HG03469 (cell line): ENCODE results near the gene PLEKHM1.

ENCODE experiments used
- ATAC-seq: cut with Tn5 transposase; IDR thresholded peaks from one replicate; pipeline ENCODE4 v1.9.1; 2021; ENCODE audit warnings: mild to moderate bottlenecking, moderate library complexity, moderate number of reproducible peaks; ENCODE audit not compliant: unreplicated experiment

PLEKHM1 gene

DNA sequence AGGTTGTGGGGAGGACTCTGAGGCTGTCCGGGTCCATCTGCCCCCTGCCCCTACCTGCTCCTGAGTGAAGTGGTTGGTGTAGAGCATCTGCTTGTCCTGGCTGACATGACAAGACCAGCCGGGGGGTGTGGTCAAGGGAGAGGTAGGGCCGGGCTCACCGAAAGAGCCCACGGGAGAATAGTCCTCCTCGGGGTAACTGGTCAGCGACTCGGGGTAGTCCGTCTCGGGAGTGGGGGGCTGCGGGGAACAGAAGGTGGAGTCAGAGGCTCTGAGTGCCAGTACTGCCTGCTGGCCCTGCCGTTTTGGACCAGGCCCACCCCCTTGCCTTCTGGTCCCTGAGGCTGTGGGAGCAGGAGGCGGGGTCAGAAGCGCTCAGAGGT is 85.7 kb downstream of the PLEKHM1 start:
- no peak for ATAC-seq

DNA sequence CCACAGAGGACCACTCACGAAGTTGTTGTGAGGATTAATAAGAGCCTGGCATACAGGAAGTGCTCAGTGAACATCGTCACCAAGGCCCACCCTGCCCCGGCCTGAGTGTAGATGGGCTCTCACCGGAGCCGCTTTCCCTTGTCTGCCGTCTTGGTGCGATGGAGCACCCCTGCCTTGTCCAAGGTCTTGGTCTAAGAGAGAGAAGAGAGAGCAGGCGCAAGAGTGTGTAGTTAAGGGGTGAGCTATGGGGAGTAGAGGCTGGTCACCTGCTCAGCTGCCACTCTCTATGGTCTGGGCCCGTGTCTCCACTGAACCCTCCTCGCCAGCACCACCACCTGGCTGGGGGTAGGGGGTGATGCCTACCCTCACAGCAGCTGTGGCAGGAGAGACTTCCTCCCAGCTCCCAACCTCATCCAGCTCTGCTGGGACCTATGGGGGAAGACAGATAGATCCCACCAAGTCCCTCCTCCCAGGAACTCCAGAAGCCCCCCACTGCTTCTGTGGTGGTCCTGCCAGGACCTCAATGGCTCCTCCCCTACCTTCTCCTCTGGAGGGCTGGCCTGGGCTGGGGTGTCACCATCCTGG is 86.5 kb downstream of the PLEKHM1 start:
- ATAC-seq = no peak

DNA sequence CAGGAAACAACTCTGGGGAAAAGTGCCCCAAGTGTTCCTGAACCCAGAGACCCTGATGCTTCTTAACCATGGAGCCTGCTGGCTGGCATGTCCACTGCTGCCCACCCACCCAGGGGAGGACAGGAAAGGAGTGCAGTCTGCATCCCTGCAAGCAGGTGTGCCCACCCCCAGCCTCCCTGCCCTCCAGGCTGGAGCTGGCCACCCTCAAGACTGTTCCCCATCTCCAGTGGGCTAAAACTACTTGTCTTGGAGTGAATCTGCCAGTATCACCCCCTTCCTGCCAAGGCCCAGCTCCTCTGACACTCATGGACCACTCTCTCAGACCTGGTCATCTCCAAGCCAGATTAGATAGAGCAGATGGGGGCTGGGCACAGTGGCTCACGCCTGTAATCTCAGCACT is 87.6 kb downstream of the PLEKHM1 start:
- ATAC-seq = no peak

DNA sequence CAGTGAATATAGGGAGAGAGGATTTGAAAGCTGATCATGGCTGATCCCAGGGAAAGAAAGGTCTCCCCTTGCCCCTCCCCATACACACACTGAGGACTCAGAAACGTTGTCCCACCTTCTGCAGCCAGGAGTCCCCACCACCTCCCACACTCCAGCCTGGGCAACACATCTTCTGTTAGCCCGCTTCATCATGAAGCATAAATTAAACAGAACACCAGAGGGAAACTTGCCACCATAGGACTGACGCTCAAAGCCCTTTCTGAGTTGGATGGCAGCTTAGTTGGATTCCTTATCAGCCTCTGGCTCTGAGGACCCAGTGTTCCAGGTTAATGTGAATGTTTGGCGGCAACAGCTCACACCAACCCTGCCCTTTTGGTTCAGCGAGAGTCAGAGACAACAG is 91.7 kb downstream of the PLEKHM1 start:
- ATAC-seq = no peak

DNA sequence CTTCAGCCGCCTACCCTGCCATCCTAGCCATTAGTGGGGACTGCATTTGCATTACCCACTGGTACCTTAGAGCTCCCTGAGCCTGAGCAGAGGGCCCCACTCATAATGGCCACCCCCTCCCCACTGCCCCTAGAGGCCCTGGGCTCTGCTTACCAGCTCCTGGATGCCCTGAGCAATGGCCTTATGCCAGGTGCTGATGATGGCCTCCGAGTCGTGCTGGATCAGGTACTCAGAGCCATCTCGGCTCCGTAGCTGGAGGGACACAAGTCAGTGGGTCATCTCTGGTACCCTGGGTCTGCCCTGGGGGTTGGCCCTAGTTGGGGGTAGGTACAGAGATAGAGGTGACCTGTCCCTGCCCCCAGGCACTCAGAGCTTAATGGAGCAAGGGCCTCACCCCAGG is 92.7 kb downstream of the PLEKHM1 start:
- ATAC-seq = no peak

DNA sequence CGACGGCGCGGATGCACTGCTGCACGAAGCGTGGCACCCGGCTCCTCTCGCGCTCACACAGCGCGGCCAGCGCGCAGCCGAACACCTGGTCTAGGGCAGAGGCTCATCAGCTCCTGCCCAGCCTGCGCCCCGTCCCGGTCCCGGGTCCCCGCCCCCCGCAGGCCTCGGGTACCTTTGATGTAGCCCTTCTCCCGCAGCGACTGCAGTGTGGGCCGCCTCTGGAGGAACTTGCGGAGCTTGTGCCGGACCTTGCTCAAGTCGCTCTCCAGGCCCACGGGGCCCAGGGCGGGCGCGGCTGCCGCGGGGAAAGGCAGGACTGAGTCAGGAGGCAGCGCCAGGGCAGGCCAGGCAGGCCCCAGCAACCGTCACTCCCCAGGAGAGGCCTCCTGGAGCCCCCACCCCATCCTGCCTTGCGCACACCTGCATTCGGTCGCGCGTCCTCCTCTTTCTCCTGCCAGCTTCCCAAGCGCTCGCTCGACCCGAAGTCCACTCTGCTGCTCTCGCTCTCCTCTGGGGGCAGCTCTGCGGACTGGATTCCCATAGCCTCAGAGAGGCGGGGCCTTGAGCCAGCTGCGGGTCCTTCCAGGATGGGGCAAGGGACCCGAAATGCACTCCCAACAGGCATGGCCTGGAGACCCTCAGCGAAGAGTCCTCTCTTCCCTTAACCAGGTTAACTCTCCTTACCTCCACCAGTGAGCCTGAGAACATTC is 93.9 kb downstream of the PLEKHM1 start:
- ATAC-seq = no peak

DNA sequence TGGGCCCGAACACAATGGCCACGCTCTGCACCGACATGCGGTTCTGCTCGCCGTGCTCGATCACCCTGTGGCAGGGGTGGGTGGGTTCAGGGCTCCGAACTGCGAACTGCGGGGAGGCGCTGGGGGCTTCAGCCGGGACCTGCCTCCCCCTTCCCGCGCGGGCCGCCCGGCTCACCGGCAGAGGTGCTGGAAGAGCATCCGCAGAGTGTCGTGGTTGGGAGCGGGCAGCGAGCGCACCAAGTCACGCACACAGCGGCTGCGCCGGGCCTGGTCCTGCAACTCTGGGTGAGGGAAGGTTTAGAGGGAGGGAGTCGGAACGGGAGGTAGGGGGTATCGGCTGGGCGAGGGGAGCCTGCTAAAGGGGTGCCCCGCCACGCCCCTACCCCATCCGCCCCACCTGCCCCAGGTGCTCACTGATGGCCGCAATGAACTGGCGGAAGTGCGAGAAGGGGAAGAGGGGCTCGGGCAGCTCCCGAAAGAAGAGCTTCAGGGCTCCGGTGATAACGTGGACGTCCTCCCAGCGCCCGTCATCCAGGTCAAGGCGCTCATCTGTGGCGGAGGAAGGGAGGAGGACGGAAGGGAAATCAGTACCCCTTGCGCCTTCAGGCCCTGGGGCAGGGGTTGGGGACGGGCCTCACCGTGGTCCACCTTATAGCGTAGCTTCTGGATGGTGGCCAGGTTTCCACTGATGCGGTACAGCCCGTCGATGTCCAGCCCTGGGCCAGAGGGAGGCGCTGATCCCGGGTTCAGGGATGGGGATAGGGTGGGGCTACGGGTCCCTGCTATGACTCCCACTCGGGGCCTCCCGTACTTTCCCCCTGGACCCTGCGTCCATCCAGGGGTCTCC is 94.7 kb downstream of the PLEKHM1 start:
- ATAC-seq = no peak

DNA sequence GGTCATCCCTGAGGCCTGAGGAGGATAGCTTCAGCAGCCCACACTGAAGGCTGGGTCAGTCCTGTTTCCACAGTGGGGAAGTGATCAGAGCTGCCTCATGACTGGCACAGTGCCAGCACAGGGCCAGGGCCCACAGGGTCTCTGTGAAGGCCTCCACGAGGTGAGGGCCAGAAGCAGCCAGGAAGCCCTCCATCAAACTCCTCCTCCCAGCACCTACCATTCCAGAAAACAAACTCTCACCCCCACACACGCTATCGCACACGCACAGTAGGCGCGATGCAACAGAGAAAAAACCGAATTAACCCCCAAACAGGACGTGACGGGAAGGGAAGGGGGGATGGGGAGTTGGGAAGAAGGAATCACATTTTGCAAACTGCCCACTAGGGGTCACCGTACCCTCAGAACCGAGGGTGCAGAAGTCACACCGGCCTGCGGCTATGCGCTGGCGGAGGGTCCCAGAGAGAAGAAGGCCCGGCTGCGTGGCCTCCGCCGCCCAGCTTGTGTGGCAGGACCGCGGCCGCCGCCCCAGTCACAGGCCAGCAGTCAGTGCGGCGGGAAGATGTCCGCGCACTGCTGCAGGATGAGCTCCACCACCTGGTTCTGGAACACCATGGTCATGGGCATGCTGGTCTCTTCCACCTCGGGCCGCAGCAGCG is 95.5 kb downstream of the PLEKHM1 start:
- no peak for ATAC-seq

DNA sequence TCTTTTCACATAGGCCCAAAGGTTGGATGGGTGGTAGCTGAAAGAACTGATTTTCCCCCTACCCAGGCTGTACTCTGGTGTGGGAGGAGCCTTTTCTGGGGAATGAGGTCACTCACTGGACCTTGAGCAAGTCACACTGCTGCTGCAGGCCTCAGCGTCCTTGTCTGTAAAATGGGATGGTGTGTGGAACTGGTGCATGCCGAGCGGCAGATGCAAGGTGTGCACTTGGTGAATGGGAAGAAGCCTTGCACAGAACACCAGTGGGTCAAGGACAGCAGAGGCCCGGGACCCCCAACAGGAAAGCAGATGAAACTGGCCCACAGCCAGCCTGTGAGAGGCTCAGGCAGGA is 96.0 kb downstream of the PLEKHM1 start:
- no peak for ATAC-seq

DNA sequence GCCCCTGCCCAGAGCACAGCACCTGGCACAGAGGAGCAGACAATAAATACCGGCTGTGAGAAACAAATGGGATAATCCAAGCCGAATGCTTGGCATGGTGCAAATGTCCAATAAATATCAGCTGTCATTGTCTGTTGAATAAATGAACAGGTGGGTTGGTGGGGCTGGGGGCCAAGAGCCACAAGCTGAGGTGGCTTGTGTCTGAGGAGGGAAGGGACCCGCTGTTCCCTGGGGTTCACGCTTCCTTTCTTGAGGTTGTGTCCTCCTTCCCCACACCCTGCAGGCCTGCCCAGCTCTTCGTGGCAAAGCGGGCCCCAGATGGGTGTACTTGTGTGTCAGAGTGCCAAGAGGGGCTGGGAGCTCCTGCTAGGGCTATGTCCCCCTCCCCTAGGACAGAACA is 96.4 kb downstream of the PLEKHM1 start:
- ATAC-seq = no peak

DNA sequence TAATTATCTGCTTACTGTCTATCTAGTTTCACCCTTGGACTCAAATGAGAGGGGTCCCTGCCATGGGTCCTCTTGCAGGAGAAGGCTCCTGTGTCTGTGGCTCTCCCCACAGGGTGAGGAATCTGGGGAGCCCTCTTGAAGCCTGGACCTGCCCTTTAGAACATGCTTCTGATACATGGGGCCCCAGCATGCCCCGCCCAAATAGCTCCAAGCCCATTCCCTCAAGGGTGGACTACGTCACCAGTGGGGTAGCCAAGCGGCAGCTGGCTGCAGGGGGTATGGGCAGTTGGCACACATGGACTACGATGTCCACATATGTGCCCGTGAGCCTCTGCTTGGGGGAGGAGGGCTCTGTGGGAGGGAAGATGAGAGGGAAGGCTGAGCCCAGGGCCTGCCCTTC is 97.1 kb downstream of the PLEKHM1 start:
- ATAC-seq = no peak

DNA sequence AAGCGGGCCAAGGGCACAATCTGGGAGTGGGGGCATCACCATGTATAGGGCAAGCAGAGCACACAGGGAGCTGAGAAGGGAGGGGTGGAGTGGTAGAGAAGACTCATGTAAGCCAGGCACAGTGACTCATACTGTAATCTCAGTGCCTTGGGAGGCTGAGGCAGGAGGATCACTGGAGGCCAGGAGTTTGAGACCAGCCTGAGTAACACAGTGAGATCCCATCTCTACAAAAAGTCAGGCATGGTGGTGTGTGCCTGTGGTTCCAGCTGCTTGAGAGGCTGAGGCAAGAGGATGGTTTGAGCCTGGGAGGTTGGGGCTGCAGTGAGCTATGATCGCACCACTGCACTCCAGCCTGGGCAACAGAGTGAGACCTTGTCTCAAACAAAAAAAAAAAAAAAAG is 98.6 kb downstream of the PLEKHM1 start:
- ATAC-seq = no peak

DNA sequence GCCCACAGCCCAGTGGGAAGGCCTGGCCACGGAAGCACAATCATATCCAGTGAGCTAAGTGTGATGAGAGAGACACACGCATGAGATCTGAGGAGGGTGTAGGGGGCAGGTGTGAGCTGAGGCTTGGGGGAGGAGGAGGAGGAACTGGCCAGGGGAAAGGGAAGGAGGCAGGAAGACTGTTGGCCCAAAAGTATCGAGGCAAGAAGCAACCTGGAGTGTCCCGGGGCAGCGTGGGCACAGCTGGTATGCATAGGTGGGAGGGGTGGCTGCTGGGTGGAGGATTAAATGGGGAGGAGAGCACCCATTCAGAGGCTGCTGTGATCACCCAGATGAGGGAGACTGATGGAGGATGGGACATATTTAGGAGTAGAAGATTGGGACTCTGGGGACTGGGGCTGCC is 99.2 kb downstream of the PLEKHM1 start:
- ATAC-seq = no peak

DNA sequence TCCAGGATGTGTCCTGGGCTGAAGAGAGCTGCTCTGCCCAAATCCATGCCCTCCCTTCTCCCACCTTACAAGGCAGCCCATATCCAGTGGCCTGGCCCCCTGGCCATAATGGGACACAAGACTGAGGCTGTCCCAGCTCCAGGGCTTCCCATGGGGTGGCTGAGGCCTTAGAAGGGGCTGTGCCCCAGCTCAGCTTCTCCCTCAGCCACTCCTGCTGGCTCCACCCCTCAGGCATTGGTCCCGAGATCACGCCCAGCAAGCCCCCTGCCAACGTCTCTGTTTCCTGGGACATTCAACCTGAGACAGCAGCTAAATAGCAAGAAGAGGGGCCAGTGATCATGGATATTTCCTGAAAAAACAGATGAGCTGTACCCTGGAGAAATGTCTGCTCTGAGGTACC is 101.2 kb downstream of the PLEKHM1 start:
- no peak for ATAC-seq

DNA sequence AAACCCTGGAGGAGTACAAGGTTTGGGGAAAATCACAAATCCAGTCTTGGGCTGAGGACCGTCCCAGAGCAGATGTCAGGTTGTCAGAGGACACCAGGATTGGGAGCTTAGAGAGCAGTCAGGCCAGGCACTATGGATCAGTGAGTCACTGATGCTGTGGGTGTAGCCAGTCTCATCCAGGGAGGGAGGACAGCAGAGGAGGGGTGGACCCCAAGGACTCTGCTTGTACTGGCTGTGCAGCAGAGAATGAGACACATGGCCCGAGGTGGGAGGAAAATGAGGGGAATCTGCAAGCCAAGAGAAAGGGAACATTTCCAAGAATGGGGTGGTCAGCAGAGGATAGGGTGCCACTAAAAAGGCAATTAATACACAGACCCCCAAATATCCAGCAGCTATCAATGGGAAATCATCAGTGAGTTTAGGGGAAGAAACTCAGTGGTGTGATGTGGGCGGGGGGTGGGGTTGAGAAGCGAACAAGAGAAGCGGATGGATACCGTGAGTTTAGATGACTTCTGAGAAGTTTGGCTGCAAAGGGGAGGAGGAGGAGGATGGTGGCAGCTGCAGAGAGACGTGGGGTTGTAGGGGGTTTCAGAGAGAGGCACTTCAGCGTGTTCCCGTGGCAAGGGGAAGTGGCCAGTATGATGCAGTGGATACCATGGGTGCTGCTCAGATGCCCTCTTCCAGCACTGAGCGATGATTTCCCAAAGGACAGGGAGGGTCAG is 101.8 kb downstream of the PLEKHM1 start:
- no peak for ATAC-seq

DNA sequence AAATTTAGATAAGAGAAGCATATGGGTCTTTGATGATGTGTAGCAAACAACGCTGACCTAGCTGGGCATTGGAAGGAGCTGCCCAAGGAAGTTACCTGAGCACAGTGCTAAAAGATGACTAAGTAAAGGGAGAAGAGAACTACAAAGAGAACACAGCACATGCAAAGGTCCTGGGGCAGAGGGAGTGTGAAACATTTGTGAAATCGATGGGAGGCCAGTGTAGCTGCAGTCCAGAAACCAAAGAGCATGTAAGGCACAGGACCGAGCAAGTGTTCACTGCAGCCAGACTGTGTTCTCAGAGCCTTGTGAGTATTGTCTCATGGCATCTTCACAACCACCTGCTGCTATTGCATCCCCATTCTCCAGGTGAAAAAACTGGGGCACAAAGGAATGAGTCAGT is 102.8 kb downstream of the PLEKHM1 start:
- no peak for ATAC-seq

DNA sequence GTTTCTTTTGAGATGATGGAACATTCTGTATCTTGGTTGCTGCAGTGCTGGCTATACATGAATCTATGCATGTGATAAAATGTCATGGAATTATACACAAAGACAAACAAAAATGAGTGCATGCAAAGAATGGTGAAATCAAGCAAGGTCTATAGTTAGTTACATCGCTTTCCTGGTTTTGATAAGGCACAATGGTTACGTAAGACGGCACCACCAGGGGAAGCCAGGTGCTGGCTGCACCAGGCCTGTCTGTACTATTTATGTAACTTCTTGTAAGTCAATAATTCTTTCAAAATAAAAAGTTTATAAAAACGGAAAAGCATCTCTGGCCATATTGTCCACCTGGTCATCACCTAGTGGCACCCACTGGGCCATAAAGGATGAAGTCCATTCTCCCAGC is 104.3 kb downstream of the PLEKHM1 start:
- no peak for ATAC-seq
